ENCODE results near the gene PPFIA1.
"Not testable (repeated sequence)": the region's sequence is repeated elsewhere in the genome, so short reads cannot be mapped to it uniquely, and the experiment has no call there.

The PPFIA1 gene

GRCh38 chr11:70381350-70381749, 110.9 kb downstream of the PPFIA1 start:
- intact Hi-C loops (cut with DNase I) = no loop called here
- peak in 1 of 10 donors; percentile 51 for DNase-seq

GRCh38 chr11:70381872-70382861, 111.7 kb downstream of the PPFIA1 start:
- intact Hi-C loops (cut with DNase I) = no loop called here

DNA sequence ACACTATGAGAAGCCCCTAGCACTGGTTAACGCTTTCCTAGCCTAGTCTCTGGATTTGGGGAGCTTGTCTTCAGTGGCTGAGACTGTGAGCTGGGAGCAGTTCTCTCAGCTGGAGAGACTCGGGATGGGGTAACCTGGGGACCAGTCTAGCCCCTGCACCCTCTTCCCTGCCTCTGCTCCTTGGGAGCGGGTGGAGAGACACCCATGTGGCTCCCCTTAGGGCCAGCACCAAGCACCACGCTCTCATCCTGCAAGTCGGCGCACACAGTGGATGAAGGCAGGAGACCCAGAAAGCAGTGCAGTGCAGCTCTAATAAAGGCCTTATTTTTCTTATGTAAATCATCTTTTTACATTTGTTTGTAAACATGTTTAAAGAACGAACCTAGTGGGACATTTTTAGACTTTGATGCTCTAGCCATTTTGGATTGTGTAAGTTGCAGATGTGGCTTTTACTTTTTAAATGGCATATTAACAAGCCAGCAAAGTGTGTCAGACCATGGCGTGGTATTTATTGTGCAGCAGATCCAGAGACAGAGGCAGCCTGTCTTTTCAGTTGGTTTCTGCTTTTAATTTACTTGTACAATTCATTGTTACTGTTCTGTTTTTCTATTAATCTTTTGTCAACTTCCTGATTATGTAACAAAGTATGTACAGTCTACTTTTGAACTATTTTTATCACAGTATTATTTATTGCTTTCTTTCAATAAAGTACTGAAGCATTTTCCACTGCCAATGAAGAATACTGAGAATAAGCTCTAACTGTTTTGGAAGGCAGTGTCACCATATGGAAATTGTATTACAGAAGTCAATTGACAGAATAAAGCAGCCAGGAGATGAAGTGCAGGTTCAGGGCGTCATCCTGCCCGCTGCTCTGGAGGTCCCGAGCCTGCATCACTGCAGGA, 113.4 kb downstream of the PPFIA1 start:
- intact Hi-C loops (cut with DNase I) = no loop called here
- DNase-seq = no peak

More at GRCh38 chr11:70381872-70382861, 111.7 kb downstream of the PPFIA1 start:
- peak in 1 of 10 donors; percentile 54 for DNase-seq

- intact Hi-C loops (cut with DNase I) = no loop called here
- no peak for DNase-seq
Observed at GRCh38 chr11:70384566-70385152, 114.2 kb downstream of the PPFIA1 start.

- intact Hi-C loops (cut with DNase I) = no loop called here
- no peak for DNase-seq
Observed at GRCh38 chr11:70387564-70387963, 117.1 kb downstream of the PPFIA1 start.

DNA sequence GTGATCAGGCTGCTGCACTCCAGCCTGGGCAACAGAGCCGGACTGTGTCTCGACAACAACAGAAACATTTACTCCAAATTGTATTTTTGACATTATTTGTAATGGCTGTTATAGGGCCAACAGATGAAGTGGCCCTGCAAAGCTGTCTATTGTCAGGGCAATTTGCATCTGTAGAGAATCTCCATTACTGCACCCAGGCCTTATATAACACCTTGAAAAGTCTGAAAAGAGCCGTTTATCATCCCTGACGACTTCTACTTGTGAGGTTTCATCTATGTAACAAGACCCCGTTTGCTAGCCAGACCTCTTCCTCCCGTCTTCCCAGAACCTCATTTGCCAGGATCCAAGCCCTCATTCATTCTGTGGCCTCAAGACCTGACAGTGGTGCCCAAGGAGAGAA, 118.7 kb downstream of the PPFIA1 start:
- no peak for DNase-seq
- intact Hi-C loops (cut with DNase I) = no loop called here

DNA sequence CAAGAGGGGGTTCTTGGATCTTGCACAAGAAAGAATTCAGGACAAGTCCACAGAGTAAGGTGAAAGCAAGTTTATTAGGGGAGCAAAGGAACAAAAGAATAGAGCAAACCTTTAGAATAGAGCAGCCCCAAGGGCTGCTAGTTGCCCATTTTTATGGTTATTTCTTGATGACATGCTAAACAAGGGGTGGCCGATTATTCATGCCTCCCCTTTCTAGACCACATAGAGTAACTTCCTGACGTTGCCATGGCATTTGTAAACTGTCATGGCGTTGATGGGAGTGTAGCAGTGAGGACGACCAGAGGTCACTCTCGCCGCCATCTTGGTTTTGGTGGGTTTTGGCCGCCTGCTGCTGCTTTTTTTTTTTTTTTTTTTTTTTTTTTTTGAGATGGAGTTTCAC, 120.4 kb downstream of the PPFIA1 start:
- intact Hi-C loops (cut with DNase I) = loop anchor here (10.0 kb wide), 1 partner anchor 116 kb away; the partner anchor contains the start of gene PPFIA1
- not testable (repeated sequence) for DNase-seq

GRCh38 chr11:70394211-70394950, 123.9 kb downstream of the PPFIA1 start:
- DNase-seq = peak in 1 of 10 donors; percentile 69
- intact Hi-C loops (cut with DNase I) = loop anchor here (10.0 kb wide), 1 partner anchor 120 kb away; the partner anchor contains the start of gene PPFIA1

DNA sequence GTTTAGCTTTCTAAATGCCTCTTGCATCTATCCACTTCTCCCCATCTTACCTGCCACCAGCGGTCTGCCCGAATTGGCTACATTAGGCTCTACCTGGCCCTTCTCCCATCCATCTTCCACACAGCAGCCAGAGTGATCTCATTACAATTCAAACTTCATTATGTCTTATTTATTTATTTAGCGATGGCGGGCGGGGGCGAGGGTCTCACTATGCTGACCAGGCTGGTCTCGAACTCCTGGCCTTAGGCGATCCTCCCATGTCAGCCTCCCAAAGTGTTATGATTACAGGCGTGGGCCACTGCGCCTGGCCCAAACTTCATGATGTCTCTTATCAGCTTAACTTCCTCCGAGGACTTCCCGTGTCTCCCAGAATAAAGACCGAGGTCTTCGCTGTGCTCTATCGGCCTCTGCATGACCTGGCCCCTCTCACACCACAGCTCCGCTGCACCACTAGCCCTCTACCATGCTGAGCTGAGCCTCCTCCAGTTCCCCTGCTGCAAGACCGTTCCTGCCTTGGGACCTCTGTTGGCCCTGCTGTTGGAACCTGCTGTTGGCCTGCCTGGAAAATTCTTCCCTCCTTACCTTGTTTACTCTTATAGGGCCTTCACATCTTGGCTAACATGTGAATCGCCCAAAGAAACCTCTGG, 127.0 kb downstream of the PPFIA1 start:
- DNase-seq = peak in 2 of 10 donors; percentile 43 to 85
- intact Hi-C loops (cut with DNase I) = loop anchor here (10.0 kb wide), 1 partner anchor 123 kb away; the partner anchor contains the start of gene PPFIA1

- peak; percentile 67 to 96 (median 82) for DNase-seq
- intact Hi-C loops (cut with DNase I) = loop anchor here (10.0 kb wide), 1 partner anchor 123 kb away; the partner anchor contains the start of gene PPFIA1
Observed at GRCh38 chr11:70397983-70398833, 127.7 kb downstream of the PPFIA1 start, which contains the start of gene CTTN. TSS of gene CTTN (plus strand) at chr11:70398529. CDS start at chr11:70407298, 8,769 bp downstream.

GRCh38 chr11:70398834-70399680, 128.6 kb downstream of the PPFIA1 start:
- intact Hi-C loops (cut with DNase I) = loop anchor here (10.0 kb wide), 1 partner anchor 124 kb away; the partner anchor contains the start of gene PPFIA1
- DNase-seq = peak in 3 of 10 donors; percentile 37 to 79 (median 71)

- intact Hi-C loops (cut with DNase I) = loop anchor here (10.0 kb wide), 1 partner anchor 125 kb away; the partner anchor contains the start of gene PPFIA1
- DNase-seq = peak in 8 of 10 donors; percentile 35 to 95 (median 62)
Observed at GRCh38 chr11:70399681-70400112, 129.2 kb downstream of the PPFIA1 start.

- intact Hi-C loops (cut with DNase I) = no loop called here
Observed at GRCh38 chr11:70400643-70401042, 130.2 kb downstream of the PPFIA1 start.

GRCh38 chr11:70402016-70402415, 131.5 kb downstream of the PPFIA1 start:
- DNase-seq = peak in 2 of 10 donors; percentile 20 to 38
- intact Hi-C loops (cut with DNase I) = no loop called here

More at GRCh38 chr11:70400643-70401042, 130.2 kb downstream of the PPFIA1 start:
- peak in 2 of 10 donors; percentile 24 to 33 for DNase-seq

DNA sequence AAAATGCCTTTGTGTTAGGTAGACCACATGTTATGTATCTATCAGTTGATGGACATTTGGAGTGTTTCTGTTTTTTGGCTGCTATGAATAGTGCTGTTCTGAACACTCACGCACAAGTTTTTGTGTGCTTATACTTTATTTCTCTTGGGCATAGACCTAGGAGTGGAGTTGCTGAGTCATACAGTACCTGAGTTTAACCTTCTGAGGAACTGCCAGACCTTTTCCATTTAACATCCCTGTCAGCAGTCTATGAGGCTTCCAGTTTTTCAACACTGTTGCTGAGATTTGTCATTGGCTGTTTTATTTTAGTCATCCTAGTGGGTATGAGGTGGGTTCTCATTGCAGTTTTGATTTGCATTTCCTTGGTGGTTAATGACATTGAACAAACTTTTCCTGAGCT, 132.2 kb downstream of the PPFIA1 start:
- DNase-seq = peak in 1 of 10 donors; percentile 4
- intact Hi-C loops (cut with DNase I) = no loop called here

DNA sequence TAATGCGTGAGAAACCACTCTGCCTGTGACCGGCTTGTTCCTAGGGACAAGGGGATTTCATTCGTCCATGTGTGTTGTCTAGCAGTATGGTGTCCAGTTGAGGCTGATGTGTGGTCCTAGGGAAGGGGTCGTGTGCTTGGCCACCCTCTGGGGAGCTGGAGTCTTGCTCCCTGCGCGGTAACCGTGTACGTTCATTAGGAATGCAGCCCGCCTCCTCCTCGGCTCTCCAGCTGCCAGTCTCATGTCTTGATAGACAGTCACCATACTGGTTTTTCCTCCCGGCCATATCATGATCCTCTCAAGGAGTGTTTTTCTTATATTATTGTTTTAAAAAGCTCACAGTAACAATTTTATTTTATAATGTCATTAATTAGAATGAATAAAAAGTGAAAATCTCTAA, 133.8 kb downstream of the PPFIA1 start:
- intact Hi-C loops (cut with DNase I) = no loop called here
- peak in 1 of 10 donors; percentile 59 for DNase-seq

Data from posterior cingulate gyrus (tissue), 11 donors.